Right kidney (tissue), 1 donor: ENCODE measurements around the gene PDZRN3.

Source experiments
- DNase-seq: peaks from one replicate; pipeline ENCODE4 v3.0.0-alpha.2; 2016

The PDZRN3 gene

GRCh38 chr3:73521734-73522336 lies 102.9 kb downstream of the PDZRN3 start:
- DNase-seq = no peak

GRCh38 chr3:73520931-73521461 lies 103.7 kb downstream of the PDZRN3 start:
- DNase-seq = peak; percentile 11

GRCh38 chr3:73516631-73517030 lies 108.1 kb downstream of the PDZRN3 start:
- DNase-seq = no peak

GRCh38 chr3:73513260-73513659 lies 111.5 kb downstream of the PDZRN3 start:
- peak; percentile 27 for DNase-seq

- DNase-seq = peak; percentile 31
These were observed 112.9 kb downstream of the PDZRN3 start for GRCh38 chr3:73511571-73512525.

GRCh38 chr3:73510784-73511183 lies 114.0 kb downstream of the PDZRN3 start:
- DNase-seq = no peak

GRCh38 chr3:73510334-73510733 lies 114.4 kb downstream of the PDZRN3 start:
- DNase-seq = no peak

- DNase-seq = peak; percentile 22
These were observed 114.9 kb downstream of the PDZRN3 start for GRCh38 chr3:73509816-73510215.

- DNase-seq = no peak
These were observed 115.7 kb downstream of the PDZRN3 start for GRCh38 chr3:73509066-73509465.

GRCh38 chr3:73508330-73508954 lies 116.3 kb downstream of the PDZRN3 start:
- DNase-seq = peak; percentile 37

GRCh38 chr3:73504852-73505251 lies 119.9 kb downstream of the PDZRN3 start:
- no peak for DNase-seq

GRCh38 chr3:73504239-73504638 lies 120.5 kb downstream of the PDZRN3 start:
- DNase-seq = no peak

- no peak for DNase-seq
These were observed 121.0 kb downstream of the PDZRN3 start for GRCh38 chr3:73503781-73504180.

- DNase-seq = peak; percentile 50
These were observed 121.8 kb downstream of the PDZRN3 start for GRCh38 chr3:73502609-73503583.

- DNase-seq = no peak
These were observed 124.4 kb downstream of the PDZRN3 start for GRCh38 chr3:73500321-73500720.

GRCh38 chr3:73499787-73500186 lies 125.0 kb downstream of the PDZRN3 start:
- DNase-seq = no peak

GRCh38 chr3:73498764-73499622 lies 125.7 kb downstream of the PDZRN3 start:
- no peak for DNase-seq

GRCh38 chr3:73497646-73498406 lies 126.9 kb downstream of the PDZRN3 start:
- no peak for DNase-seq

GRCh38 chr3:73493543-73494308 lies 131.0 kb downstream of the PDZRN3 start:
- DNase-seq = no peak
